ENCODE results near the gene IFNA13. TPM values are rescaled to one million over a fixed set of nuclear protein-coding genes. Genes with fewer than 3 reads are reported as not detected.

The IFNA13 gene
- not detected in 2 replicates for total RNA-seq

GRCh38 chr9:21367957-21368356 lies at the start of gene IFNA13:
Gene IFNA13 (minus strand): TSS chr9:21368057. CDS start chr9:21368010, 47 bp downstream.

GRCh38 chr9:21408817-21409216 lies 41.0 kb upstream of the IFNA13 start, which contains the start of gene IFNA8:
Gene IFNA8 (plus strand): TSS chr9:21409117. CDS start chr9:21409177, 60 bp downstream.

GRCh38 chr9:21385131-21385670 lies 17.3 kb upstream of the IFNA13 start, which contains the start of gene IFNA2:
Gene IFNA2 (minus strand): TSS chr9:21385398. CDS start chr9:21385329, 69 bp downstream.

GRCh38 chr9:21350787-21351186 lies 17.1 kb downstream of the IFNA13 start, which contains the start of gene IFNA6:
Gene IFNA6 (minus strand): TSS chr9:21350887. CDS start chr9:21350887, 0 bp downstream.

GRCh38 chr9:21334701-21335632 lies 32.9 kb downstream of the IFNA13 start, which contains the start of gene KLHL9:
Gene KLHL9 (minus strand): TSS chr9:21335404. CDS start chr9:21334859, 545 bp downstream.

Other genes with a start within 250 kb of the IFNA13 start
- gene IFNW1, start 226.2 kb downstream of the IFNA13 start, total RNA-seq = not detected in 2 replicates
- gene IFNA21, start 201.4 kb downstream of the IFNA13 start, total RNA-seq = not detected in 2 replicates
- not detected in 2 replicates for gene IFNA4, start 180.5 kb downstream of the IFNA13 start, total RNA-seq
- gene IFNA7, start 165.9 kb downstream of the IFNA13 start, total RNA-seq = not detected in 2 replicates
- gene IFNA10, start 160.9 kb downstream of the IFNA13 start, total RNA-seq = not detected in 2 replicates
- gene IFNA16, start 150.7 kb downstream of the IFNA13 start, total RNA-seq = not detected in 2 replicates
- not detected in 2 replicates for gene IFNA17, start 139.8 kb downstream of the IFNA13 start, total RNA-seq
- gene IFNA14, start 128.1 kb downstream of the IFNA13 start, total RNA-seq = not detected in 2 replicates
- gene IFNA5, start 62.7 kb downstream of the IFNA13 start, total RNA-seq = not detected in 2 replicates
- gene KLHL9, start 32.7 kb downstream of the IFNA13 start, total RNA-seq = 29.2 and 37.3 TPM in 2 replicates
- gene IFNA6, start 17.2 kb downstream of the IFNA13 start, total RNA-seq = not detected in 2 replicates
- not detected in 2 replicates for gene IFNA2, start 17.3 kb upstream of the IFNA13 start, total RNA-seq
- not detected in 2 replicates for gene IFNA8, start 41.1 kb upstream of the IFNA13 start, total RNA-seq
- gene IFNA1, start 72.4 kb upstream of the IFNA13 start, total RNA-seq = not detected in 2 replicates
- gene IFNE, start 114.3 kb upstream of the IFNA13 start, total RNA-seq = 1.8 and 3.3 TPM in 2 replicates

Data from smooth muscle cell of bladder (primary cell).